H1 (cell line): Measurements from ENCODE around the gene SCYL2.

Experiments
- CHD1 ChIP-seq: IDR thresholded peaks from 2 replicates; pipeline ENCODE4 v1.6.1; 2012; ENCODE audit warnings: low read depth, low read length, improper control_type of control experiment
- EP300 ChIP-seq, 2 experiments: IDR thresholded peaks; 1 replicate in 1 of 2; 2 replicates in 1 of 2; pipeline ENCODE4 v1.6.1; 2011 to 2012; ENCODE audit warnings: low read depth in 2 of 2, low read length in 2 of 2, mild to moderate bottlenecking in 2 of 2, borderline replicate concordance in 1 of 2, inconsistent platforms in 1 of 2, moderate library complexity in 1 of 2
- MAX ChIP-seq: IDR thresholded peaks from 2 replicates; pipeline ENCODE4 v1.6.1; 2012; ENCODE audit warnings: inconsistent platforms
- TCF12 ChIP-seq: IDR thresholded peaks from 2 replicates; pipeline ENCODE4 v1.6.1; 2011; ENCODE audit warnings: low read depth, mild to moderate bottlenecking, low read length

GRCh38 chr12:100243137-100243536, 23.8 kb upstream of the SCYL2 start:
- no peak for TF ChIP-seq EP300 (IDR thresholded peaks at IDR 0.05; ENCODE audit: borderline replicate concordance in 1 of 2, low read depth in 2 of 2, low read length in 2 of 2)
- TF ChIP-seq CHD1: no peak
- no peak for TF ChIP-seq TCF12
- TF ChIP-seq MAX: no peak
